HG02798 (cell line): Measurements from ENCODE around the gene CSE1L.
"Not testable (repeated sequence)": the region's sequence is repeated elsewhere in the genome, so short reads cannot be mapped to it uniquely, and the experiment has no call there.

Source experiments
- ATAC-seq: cut with Tn5 transposase; IDR thresholded peaks from one replicate; pipeline ENCODE4 v1.9.1; 2021; ENCODE audit warnings: mild to moderate bottlenecking; ENCODE audit not compliant: unreplicated experiment, poor library complexity

Gene CSE1L

DNA sequence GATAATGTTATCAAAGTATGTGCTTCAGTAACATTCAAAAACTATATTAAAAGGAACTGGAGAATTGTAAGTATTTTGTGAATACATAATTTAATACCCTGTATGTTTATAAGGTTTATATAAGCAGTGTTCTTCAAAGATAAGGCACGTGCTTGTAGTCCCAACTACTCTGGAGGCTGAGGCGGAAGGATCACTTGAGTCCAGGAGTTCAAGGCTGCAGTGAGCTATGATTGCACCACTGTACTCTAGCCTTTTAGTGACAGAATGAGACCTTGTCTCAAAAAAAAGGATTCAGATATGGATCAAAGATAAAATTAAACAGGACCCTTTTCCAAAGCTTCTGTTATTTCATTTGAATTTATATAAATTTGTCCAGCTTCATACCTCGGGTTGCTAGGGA is 17.2 kb downstream of the CSE1L start:
- no peak for ATAC-seq

DNA sequence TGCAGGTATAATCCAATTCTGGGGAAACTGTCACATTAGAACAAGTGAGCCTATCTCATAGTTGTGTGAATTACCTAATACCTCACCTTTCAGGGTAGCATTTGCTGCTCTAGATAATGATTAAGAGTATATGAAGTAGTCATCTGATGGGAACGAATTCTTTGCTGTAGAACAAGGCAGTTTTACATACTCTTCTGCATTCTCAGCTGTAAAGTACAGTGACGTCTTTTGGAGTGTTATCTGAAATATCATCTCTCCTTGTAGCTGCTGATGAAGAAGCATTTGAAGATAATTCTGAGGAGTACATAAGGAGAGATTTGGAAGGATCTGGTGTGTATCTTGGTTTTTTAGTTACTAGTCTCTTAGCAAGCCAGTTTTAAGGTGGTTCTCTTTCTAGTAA is 28.4 kb downstream of the CSE1L start:
- ATAC-seq = no peak

DNA sequence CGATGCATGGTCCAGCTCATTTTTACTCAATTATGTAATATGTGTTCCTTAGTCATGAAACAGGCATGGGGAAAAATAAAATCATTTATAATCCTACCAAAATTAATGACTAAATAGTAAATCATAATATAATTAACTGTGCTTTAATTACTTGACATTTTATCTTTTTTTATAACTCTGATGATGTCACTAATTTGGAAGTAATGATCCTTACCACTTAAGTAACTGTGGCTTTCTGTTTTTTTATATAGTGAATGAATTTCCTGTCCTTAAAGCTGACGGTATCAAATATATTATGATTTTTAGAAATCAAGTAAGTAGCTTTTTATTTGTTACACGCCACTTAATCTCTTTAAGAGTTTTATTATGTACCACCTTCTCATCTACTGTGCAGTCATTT is 32.2 kb downstream of the CSE1L start:
- no peak for ATAC-seq

DNA sequence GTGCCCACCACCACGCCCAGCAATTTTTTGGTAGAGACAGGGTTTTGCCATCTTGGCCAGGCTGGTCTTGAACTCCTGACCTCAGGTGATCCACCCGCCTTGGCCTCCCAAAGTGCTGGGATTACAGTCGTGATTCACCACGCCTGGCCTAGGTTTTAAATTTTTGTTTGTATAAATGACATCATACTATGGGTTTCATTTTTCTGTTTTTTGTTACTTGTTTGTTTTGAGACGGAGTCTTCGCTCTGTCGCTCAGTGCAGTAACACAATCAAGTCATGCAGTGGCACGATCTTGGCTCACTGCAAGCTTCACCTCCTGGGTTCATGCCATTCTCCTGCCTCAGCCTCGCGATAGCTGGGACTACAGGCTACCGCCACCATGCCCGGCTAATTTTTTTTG is 36.2 kb downstream of the CSE1L start:
- ATAC-seq = not testable (repeated sequence)

DNA sequence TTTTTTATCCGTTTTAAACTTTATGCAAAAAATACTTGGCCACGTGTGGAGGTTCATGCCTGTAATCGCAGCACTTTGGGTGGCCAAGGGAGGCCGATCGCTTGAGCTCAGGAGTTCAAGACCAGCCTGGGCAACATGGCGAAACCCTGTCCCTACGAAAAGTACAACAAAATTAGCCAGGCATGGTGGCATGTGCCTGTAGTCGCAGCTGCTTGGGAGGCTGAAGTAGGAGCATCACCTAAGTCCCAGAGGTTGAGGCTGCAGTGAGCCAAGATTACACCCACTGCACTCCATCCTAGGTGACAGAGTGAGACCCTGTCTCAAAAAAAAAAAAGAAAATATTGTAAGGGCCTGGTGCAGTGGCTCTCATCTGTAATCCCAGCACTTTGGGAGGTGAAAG is 45.0 kb downstream of the CSE1L start:
- ATAC-seq = no peak

DNA sequence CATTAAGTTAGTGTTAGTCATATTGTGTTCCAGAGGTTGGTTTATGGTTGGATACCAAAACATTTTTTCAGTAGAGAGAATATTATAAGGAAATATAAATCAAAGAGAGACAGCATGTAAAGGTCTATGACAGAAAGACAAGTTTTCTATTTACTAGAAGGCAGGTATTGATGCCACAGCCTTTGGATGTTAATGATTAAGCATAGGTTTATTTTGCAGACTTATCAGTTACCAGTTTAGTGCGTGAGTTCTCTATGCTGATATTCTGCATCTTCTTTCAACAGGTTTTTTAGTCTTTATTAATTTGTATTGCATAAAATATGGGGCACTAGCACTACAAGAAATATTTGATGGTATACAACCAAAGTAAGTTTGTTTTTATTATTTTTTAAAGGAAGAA is 45.6 kb downstream of the CSE1L start:
- no peak for ATAC-seq

DNA sequence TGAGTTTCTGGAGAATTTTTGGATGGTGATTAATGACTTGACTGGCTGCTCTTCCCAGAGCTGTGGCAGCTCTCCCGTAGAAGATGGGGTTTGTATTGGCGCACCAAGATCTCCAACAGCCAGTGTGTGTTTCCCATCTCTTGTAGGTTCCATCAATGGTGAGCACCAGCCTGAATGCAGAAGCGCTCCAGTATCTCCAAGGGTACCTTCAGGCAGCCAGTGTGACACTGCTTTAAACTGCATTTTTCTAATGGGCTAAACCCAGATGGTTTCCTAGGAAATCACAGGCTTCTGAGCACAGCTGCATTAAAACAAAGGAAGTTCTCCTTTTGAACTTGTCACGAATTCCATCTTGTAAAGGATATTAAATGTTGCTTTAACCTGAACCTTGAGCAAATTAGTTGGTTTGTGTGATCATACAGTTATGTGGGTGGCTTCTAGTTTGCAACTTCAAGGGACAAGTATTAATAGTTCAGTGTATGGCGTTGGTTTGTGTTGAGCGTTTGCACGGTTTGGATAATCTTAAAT is 50.2 kb downstream of the CSE1L start:
- ATAC-seq = no peak

DNA sequence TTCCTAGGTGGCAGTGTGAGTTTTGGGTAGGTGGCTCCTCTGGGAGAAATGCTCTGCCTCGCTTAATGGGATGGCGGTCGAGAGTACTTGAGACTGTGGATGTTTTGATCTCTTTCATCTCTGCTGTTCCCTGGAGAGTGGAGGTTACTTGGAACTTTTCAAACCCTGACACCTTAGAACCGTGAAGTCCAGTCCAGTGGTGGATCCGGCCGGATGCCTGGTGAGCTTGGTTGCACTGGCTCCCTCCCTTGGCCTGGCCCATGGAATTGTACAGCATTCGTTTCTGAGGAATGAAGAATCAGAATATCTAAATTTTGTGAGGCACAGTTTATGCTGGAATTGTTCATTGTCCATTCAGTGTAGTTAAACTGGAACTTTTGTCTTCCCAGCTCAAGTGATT is 51.0 kb downstream of the CSE1L start:
- no peak for ATAC-seq

DNA sequence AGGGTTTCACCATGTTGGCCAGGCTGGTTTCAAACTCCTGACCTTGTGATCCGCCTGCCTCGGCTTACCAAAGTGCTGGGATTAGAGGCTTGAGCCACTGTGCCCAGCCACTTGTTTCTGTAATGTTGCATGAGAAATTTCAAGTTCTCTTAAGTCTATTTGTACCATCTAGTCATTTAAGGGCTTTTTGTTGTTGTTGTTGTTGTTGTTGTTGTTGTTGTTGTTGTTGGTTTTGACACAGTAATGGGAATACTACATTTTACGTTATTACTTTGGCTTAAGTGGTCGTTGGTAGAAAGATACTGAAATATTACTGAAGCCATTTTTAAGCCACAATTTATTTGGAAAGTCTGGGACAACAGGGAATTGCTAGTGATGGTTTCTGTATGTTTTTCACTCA is 52.0 kb downstream of the CSE1L start:
- no peak for ATAC-seq

DNA sequence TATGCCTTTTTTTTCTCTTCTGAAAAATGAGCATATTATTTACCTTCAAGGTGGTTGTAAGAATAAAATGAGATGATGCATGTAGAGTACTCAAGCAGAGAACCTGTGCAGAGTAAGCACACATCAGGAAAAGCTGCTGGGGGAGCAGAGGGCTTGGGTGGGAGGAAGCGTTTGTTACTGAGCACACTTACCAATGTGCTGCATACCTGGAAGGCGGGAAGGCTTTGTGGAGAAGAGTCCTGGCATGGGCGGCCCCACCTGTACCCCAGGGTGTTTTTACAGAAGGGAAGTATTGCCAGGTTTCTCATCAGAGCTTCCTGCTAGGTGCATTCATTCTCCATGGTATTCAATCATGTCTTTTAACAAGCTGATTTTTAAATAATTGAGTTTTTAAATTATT is 52.9 kb downstream of the CSE1L start:
- no peak for ATAC-seq

DNA sequence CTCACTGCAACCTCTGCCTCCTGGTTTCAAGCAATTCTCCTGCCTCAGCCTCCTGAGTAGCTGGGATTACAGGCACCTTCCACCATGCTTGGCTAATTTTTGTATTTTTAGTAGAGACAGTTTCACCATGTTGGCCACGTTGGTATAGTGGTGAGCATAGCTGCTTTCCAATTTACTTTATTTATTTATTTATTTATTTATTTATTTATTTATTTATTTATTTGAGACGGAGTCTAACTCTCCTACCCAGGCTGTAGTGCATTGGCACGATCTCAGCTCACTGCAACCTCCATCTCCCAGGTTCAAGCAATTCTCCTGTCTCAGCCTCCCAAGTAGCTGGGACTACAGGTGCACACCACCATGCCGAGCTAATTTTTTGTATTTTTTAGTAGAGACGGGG is 54.2 kb downstream of the CSE1L start:
- ATAC-seq = not testable (repeated sequence)

DNA sequence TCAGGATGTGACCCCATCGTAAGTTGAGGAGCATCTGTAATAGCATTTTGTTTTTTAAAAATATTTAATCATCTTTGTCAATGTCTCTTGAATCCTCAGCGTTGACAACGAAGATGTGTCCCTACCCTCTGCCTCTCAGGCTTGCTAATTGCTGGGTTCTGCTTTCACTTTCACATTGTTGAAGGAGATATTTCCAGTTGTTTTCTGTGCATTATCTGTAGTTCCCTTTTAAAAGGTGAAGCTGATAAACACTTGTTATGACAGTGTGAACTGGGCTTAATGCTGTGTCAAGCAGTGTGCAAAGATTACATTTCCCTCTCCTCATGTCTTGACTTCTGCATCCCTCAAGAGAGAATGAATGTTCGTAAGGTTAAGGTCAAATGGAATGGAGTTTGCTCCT is 54.9 kb downstream of the CSE1L start:
- ATAC-seq = no peak

DNA sequence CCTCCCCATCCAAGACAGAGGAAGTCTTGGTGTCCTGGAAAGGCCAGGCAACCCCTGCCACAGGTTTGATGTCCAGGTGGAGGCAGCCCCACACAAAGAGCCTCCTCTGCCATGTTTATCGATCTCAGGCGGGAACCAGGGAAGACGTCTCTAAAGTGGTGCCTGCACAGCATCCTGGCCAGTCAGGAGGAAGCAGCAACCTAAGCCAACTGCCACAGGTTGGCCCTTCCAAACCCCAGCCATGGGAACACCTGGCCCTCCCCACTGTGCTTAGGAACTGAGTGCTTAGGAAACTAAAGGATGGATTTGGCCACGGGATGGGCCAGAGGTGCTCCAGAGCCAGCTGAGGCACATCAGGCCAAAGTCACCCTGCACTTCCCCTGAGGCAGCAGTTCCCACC is 56.9 kb downstream of the CSE1L start:
- no peak for ATAC-seq

DNA sequence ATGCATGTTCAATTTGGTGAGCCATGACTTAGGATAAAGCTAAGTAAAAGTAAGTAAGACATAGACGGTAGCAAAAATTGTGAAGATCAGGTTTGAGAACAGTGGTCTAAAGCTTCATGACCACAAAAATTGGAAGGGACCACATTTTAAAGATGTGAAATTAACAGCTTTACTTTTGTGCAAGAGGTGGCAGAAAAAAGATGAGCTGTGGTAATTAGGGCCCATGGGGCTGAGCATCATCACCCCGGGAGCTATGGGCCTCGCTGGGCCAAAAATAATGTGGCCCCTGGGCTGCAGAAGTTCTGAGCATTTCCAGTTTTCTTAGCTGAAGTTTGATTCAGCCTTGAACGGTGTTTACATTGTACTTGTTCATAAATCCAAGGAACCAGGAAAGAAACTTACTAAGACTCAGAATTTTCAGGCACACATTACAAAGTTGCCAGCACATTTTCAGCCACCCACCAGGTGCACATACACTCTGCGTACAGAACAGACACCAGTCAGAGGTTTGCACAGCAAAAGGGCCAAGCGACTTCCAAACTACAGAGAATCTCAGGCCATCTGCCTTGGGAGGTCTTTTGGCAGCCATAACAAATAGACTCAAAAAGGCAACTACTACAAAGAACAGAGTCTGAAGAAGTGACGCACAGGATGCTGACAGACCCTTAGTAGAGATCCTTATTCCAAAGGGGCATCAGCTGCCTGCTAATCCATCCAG is 57.7 kb downstream of the CSE1L start:
- ATAC-seq = no peak

DNA sequence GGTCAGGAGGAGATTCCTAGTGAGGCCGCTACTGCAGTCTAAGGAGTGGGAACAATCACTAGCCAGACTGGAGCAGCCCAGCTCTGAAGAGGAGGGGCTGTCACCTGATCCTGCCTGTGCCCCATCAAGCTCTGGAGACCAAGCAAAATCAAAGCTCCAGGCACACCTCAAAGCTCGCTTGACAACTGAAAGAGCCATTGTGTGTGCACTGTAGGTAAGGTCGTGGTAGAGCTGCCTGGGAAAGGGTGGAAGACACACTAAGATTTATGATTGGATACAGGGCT is 58.2 kb downstream of the CSE1L start:
- ATAC-seq = no peak

DNA sequence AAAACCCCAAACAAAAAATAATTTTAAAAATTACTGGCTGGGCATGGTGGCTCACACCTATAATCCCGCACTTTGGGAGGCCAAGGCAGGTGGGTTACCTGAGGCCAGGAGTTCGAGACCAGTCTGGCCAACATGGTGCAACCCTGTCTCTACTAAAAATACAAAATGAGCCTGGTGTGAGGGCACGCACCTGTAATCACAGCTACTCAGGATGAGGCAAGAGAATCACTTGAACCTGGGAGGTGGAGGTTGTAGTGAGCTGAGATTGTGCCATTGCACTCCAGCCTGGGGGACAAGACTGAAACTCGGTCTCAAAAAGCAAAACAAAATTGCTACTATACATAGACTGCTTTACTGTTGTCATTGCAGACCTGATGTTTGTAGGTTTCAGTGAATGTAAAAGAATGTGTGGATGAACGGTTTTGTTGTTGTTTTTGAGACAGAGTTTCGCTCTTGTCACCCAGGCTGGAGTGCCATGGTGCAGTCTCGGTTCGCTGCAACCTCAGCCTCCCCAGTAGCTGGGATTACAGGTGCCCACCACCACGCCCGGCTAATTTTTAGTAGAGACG is 59.0 kb downstream of the CSE1L start:
- ATAC-seq = not testable (repeated sequence)

DNA sequence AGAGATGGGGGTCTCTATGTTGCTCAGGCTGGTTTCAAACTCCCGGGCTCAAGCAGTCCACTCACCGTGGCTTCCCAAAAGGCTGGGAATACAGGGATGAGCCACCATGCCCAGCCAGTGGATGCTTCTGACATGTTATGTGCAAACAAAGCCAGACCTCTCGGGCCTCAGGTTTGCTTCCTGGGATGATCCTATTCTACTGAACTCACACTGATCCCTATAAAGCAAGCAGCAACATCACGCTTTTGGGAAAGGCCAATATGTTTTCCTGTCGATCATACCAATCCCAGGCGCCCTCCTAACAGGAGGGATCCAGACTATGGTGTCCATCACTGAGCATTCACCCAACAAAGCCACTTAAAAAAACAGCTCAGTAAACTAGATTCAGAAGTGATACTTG is 60.2 kb downstream of the CSE1L start:
- no peak for ATAC-seq

DNA sequence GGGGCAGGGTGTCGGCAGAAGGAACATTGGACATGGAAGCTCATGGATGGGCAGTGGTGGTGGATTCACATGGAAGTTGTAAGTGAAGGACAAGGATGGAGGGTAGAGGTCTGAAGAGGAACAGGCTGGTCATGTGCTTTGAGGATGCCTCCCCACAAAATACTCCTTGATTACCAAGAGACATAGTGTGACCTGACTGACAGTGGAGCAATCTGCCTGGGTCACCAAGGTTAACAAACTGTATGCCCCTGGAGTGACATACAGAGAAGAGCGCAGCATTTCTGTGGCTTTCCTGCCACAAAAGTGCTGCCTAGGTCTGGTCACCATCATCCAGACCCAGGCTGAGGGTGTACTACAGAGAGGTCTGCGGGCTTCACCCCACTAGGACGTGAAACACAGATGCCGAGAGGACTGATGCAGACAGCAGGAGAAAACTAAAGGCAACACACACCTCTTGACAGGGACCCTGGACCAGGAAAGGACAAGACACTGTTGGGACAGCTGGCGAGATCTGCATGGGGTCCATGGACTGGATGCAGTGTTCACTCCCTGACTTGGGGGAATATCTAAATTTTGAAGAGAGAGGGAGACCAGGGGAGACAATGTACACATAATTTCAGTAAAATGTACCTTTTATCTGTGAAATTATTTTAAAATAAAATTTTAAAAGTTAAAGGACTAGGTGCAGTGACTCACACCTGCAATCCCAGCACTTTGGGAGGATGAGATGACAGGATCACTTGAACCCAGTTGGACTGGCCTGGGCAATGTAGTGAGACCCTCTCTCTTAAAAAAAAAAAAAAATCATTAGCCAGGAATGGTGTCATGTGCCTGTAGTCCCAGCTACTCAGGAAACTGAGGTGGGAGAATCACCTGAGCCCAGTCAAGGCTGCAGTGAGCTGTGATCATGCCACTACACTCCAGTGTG is 64.9 kb downstream of the CSE1L start:
- no peak for ATAC-seq

DNA sequence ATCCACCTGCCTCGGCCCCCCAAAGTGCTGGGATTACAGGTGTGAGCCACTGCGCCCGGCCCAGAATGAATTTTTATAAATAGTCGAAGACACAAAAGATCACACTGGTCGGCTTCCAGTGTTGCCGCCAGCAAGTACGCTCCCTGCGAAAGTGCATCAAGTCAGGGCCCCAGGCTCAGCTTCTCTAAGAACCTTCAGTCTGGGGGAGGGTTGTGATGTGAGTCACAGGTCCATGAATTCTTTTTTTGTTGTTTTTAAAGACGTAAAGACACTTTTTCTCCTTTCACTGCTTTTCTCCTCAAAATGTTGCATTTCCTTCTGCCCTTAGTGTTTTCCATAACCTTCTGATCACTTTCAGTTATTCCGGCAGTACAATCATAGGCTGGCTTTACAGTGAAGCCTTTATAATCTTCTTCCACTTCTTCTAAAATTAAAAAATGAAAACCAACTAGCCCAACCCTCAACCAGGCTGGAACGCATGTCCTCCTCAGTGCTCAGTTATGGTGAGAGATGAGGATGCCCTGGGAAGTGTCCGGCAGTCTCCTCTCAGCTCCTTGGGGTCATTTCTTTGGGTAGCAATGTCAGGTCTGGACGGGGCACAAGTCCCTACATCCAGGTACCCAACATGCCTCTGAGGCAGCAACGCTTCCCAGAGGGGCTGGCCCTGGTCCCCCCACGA is 66.6 kb downstream of the CSE1L start:
- ATAC-seq = no peak

DNA sequence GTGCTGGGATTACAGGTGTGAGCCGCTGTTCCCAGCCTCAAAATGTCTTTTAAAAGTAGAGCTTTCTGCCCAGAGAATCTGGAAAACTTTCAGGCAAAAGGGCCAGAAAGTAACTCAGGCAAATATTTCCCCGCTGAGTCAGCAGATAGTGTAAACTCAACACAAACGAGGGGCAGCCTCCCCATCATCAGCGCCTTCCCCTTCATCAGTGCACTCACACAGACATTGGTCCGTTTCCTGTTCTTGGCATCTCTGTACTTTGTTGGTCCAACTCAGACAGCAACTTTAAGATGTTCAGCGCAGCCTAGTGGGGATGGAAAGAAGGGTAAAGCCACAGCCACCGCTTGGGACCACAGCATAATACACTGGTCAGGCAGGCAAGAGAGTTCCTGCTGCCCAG is 69.5 kb downstream of the CSE1L start:
- no peak for ATAC-seq

DNA sequence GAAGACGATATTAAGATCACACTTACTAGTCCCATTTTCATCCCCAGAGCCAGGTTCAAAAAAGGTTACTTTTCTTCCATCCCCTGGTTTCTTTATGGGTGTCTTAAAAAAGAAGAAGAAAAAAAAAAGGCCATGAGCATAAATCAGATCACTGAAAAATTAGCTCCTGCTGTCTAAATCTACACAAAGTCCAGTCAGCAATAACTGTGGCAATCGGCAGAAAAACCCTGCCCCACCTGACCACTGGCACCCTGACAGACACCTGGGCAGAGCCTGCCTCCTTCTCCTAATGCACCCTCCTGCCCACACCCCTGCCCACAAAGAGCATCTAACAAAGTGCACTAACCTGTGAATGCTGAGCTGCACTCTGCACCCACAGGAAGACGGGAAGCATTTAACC is 72.2 kb downstream of the CSE1L start:
- ATAC-seq = no peak
